IMR-90 (cell line): Measurements from ENCODE around the gene SLC17A5. TPM values are rescaled to one million over a fixed set of nuclear protein-coding genes. Genes with fewer than 3 reads are reported as not detected.

ENCODE experiments used
- ATAC-seq: fragments of 200-7000 bp; cut with Tn5 transposase; 2 replicates; pipeline ENCODE4 v1.9.1; 2020; ENCODE audit warnings: low read depth, mild to moderate bottlenecking, moderate library complexity
- BruUV-seq: library from RNA; stranded (reverse); fragments of 400-500 nt; replicated peaks from 2 replicates; lab custom pipeline; 2021; lab: Mats Ljungman, UMichigan
- CTCF ChIA-PET: fragments of 300-600 bp; formaldehyde crosslinking; extraction: SDS; loops from one replicate; lab custom pipeline; 2021; ENCODE audit warnings: antibody characterized with exemption; lab: Yijun Ruan, JAX
- POLR2A ChIA-PET: fragments of 300-600 bp; sonication (Branson Sonifier 250); formaldehyde crosslinking; loops from one replicate; lab custom pipeline; 2022; ENCODE audit warnings: antibody characterized with exemption; ENCODE audit not compliant: unreplicated experiment; lab: Charles Lee
- DNase-seq: peaks from one replicate; pipeline ENCODE4 v3.0.0; 2013
- H2AFZ ChIP-seq: replicated peaks from 2 replicates; pipeline ENCODE3; 2013; ENCODE audit warnings: low read length, mild to moderate bottlenecking; ENCODE audit not compliant: poor library complexity
- H2AK5ac ChIP-seq: 2 replicates; pipeline ENCODE4 v1.6.1; 2013; ENCODE audit warnings: low read depth, low read length, inconsistent platforms
- H2AK9ac ChIP-seq: replicated peaks from 2 replicates; pipeline ENCODE3; 2013; ENCODE audit warnings: mild to moderate bottlenecking, low read depth, low read length, moderate library complexity; ENCODE audit not compliant: poor library complexity
- H2BK120ac ChIP-seq: 2 replicates; pipeline ENCODE4 v1.6.1; 2013; ENCODE audit warnings: low read depth, low read length, inconsistent platforms
- H2BK15ac ChIP-seq: 3 replicates; pipeline ENCODE4 v1.6.1; 2013; ENCODE audit warnings: low read depth, low read length, inconsistent platforms
- H2BK20ac ChIP-seq: 2 replicates; pipeline ENCODE4 v1.6.1; 2013; ENCODE audit warnings: low read depth, mild to moderate bottlenecking, inconsistent platforms, low read length, moderate library complexity
- H2BK5ac ChIP-seq: 2 replicates; pipeline ENCODE4 v1.6.1; 2013; ENCODE audit warnings: mild to moderate bottlenecking, low read depth, low read length, inconsistent platforms; ENCODE audit not compliant: poor library complexity, severe bottlenecking
- H3K14ac ChIP-seq: replicated peaks from 2 replicates; pipeline ENCODE4 v1.6.1; 2013; ENCODE audit warnings: low read depth, low read length, inconsistent platforms
- H3K18ac ChIP-seq: 2 replicates; pipeline ENCODE4 v1.6.1; 2013; ENCODE audit warnings: low read depth, low read length, control low read depth
- H3K23ac ChIP-seq: 2 replicates; pipeline ENCODE4 v1.6.1; 2013; ENCODE audit warnings: low read depth, low read length, inconsistent platforms
- H3K27ac ChIP-seq: 2 replicates; pipeline ENCODE4 v1.5.1; 2013; ENCODE audit warnings: mild to moderate bottlenecking, control low read depth, low read length; ENCODE audit not compliant: insufficient read depth
- H3K27me3 ChIP-seq: 2 replicates; pipeline ENCODE4 v1.6.1; 2013; ENCODE audit warnings: low read length; ENCODE audit not compliant: control insufficient read depth, insufficient read depth
- H3K36me3 ChIP-seq: 2 replicates; pipeline ENCODE4 v1.6.1; 2013; ENCODE audit warnings: low read length, mixed read lengths; ENCODE audit not compliant: control insufficient read depth, insufficient read depth
- H3K4ac ChIP-seq: 2 replicates; pipeline ENCODE4 v1.6.1; 2013; ENCODE audit warnings: low read depth, low read length, inconsistent platforms
- H3K4me1 ChIP-seq: 2 replicates; pipeline ENCODE4 v1.6.1; 2013; ENCODE audit warnings: low read length, mixed read lengths; ENCODE audit not compliant: control insufficient read depth, insufficient read depth
- H3K4me2 ChIP-seq: 2 replicates; pipeline ENCODE4 v1.6.1; 2013; ENCODE audit warnings: low read depth, mild to moderate bottlenecking, control low read depth, low read length, moderate library complexity
- H3K4me3 ChIP-seq: 2 replicates; pipeline ENCODE4 v1.5.1; 2013; ENCODE audit warnings: low read depth, mild to moderate bottlenecking, control low read depth, low read length, moderate library complexity; ENCODE audit not compliant: insufficient read depth
- H3K56ac ChIP-seq: 2 replicates; pipeline ENCODE4 v1.6.1; 2013; ENCODE audit warnings: low read length, inconsistent platforms; ENCODE audit not compliant: insufficient read depth; ENCODE audit errors: extremely low read depth
- H3K79me1 ChIP-seq, 2 experiments: 2 replicates each; pipeline ENCODE4 v1.6.1; 2013; ENCODE audit warnings: low read length in 2 of 2, inconsistent platforms in 1 of 2, low read depth in 1 of 2
- H3K9ac ChIP-seq: 2 replicates; pipeline ENCODE4 v1.6.1; 2013; ENCODE audit warnings: low read depth, low read length, control low read depth
- H3K9me1 ChIP-seq: 2 replicates; pipeline ENCODE4 v1.6.1; 2013; ENCODE audit warnings: low read length, inconsistent platforms; ENCODE audit not compliant: insufficient read depth
- H3K9me3 ChIP-seq: 2 replicates; pipeline ENCODE4 v1.6.1; 2013; ENCODE audit warnings: low read length; ENCODE audit not compliant: control insufficient read depth, insufficient read depth
- H4K20me1 ChIP-seq: 2 replicates; pipeline ENCODE4 v1.6.1; 2013; ENCODE audit warnings: low read length, inconsistent platforms; ENCODE audit not compliant: insufficient read depth
- H4K5ac ChIP-seq: 2 replicates; pipeline ENCODE4 v1.6.1; 2013; ENCODE audit warnings: mild to moderate bottlenecking, low read depth, low read length, control low read depth
- H4K8ac ChIP-seq, 2 experiments: 2 replicates each; pipeline ENCODE4 v1.6.1; 2013; ENCODE audit warnings: low read depth in 2 of 2, low read length in 2 of 2, control low read depth in 1 of 2, inconsistent platforms in 1 of 2
- H4K91ac ChIP-seq: 2 replicates; pipeline ENCODE4 v1.6.1; 2013; ENCODE audit warnings: low read depth, low read length, inconsistent platforms; ENCODE audit not compliant: insufficient read depth
- BHLHE40 ChIP-seq: fragments of 150-350 bp; IDR thresholded peaks from 2 replicates; pipeline ENCODE4 v1.6.1; 2016; ENCODE audit warnings: mild to moderate bottlenecking, low read depth, low read length
- CEBPB ChIP-seq: IDR thresholded peaks from 2 replicates; pipeline ENCODE4 v1.6.1; 2012; ENCODE audit warnings: low read depth, low read length, improper control_type of control experiment
- CHD1 ChIP-seq: IDR thresholded peaks from 2 replicates; pipeline ENCODE4 v1.6.1; 2012; ENCODE audit warnings: low read depth, low read length, improper control_type of control experiment
- CTCF ChIP-seq: conservative IDR thresholded peaks from 2 replicates; pipeline ENCODE4 v1.5.1; 2012; ENCODE audit warnings: mild to moderate bottlenecking, low read depth, low read length, improper control_type of control experiment
- ELK1 ChIP-seq: fragments of 150-350 bp; IDR thresholded peaks from 2 replicates; pipeline ENCODE4 v1.6.1; 2016; ENCODE audit warnings: low read depth, mild to moderate bottlenecking, low read length, moderate library complexity, borderline replicate concordance
- FOS ChIP-seq: fragments of 150-350 bp; IDR thresholded peaks from 2 replicates; pipeline ENCODE4 v1.6.1; 2016; ENCODE audit warnings: low read depth, low read length
- MAFK ChIP-seq: IDR thresholded peaks from 2 replicates; pipeline ENCODE4 v1.6.1; 2012; ENCODE audit warnings: low read depth, low read length, improper control_type of control experiment
- MAZ ChIP-seq: IDR thresholded peaks from 2 replicates; pipeline ENCODE4 v1.6.1; 2012; ENCODE audit warnings: low read depth, mild to moderate bottlenecking, low read length, improper control_type of control experiment, moderate library complexity, borderline replicate concordance
- MXI1 ChIP-seq: IDR thresholded peaks from 2 replicates; pipeline ENCODE4 v1.6.1; 2012; ENCODE audit warnings: low read depth, mild to moderate bottlenecking, low read length, moderate library complexity, borderline replicate concordance
- NFE2L2 ChIP-seq: fragments of 150-350 bp; IDR thresholded peaks from 2 replicates; pipeline ENCODE4 v1.6.1; 2016; ENCODE audit warnings: low read depth, mild to moderate bottlenecking, low read length
- POLR2A ChIP-seq: IDR thresholded peaks from 2 replicates; pipeline ENCODE4 v1.6.1; 2012; ENCODE audit warnings: mild to moderate bottlenecking, low read depth, low read length
- RAD21 ChIP-seq: IDR thresholded peaks from 2 replicates; pipeline ENCODE4 v1.6.1; 2012; ENCODE audit warnings: low read length, improper control_type of control experiment
- RCOR1 ChIP-seq: IDR thresholded peaks from 2 replicates; pipeline ENCODE4 v1.6.1; 2012; ENCODE audit warnings: mild to moderate bottlenecking, low read length, improper control_type of control experiment; ENCODE audit not compliant: insufficient replicate concordance
- RFX5 ChIP-seq: IDR thresholded peaks from 2 replicates; pipeline ENCODE4 v1.8.0; 2012; ENCODE audit warnings: low read depth, mild to moderate bottlenecking, low read length, moderate library complexity
- SMC3 ChIP-seq: fragments of 150-350 bp; IDR thresholded peaks from 2 replicates; pipeline ENCODE4 v1.6.1; 2016; ENCODE audit warnings: low read depth, mild to moderate bottlenecking, antibody characterized with exemption, low read length, moderate library complexity
- USF2 ChIP-seq: fragments of 150-350 bp; IDR thresholded peaks from 2 replicates; pipeline ENCODE4 v1.6.1; 2017; ENCODE audit warnings: mild to moderate bottlenecking, antibody characterized with exemption, low read length, low read depth
- WGBS, 2 experiments: methylation state at CpG; one replicate each; pipeline versions ENCODE4 v1.1.5 to v1.1.7; 2013; ENCODE audit warnings: missing lambda C conversion rate in 2 of 2; ENCODE audit not compliant: insufficient read length in 1 of 2; ENCODE audit errors: extremely low coverage in 2 of 2; 5-methylcytosine and 5-hydroxymethylcytosine counted together
- dilution Hi-C: fragments of 300-500 bp; cut with HindIII; formaldehyde crosslinking; loops from one replicate; pipeline ENCODE4 v1.14.3; 2018; ENCODE audit warnings: low sequenced_read_pairs; ENCODE audit not compliant: unreplicated experiment
- in situ Hi-C: fragments of 300-500 bp; cut with MboI; formaldehyde crosslinking; loops from 3 replicates; pipeline ENCODE4 v1.14.3; 2019; ENCODE audit warnings: low sequenced_read_pairs, inconsistent platforms, mixed read lengths
- intact Hi-C: fragments of 100-400 bp; cut with micrococcal nuclease; formaldehyde crosslinking; loops from 2 replicates; pipeline ENCODE4 v1.10.0; 2022
- polyA plus RNA-seq, 3 experiments: library from polyadenylated mRNA; depleted of rRNA; stranded (reverse); fragments of >200 nt; gene quantifications; 2 replicates each; pipeline ENCODE4 v1.2.3, GENCODE V29; 2012; ENCODE audit warnings: low replicate concordance in 1 of 3
- total RNA-seq: library from RNA; depleted of rRNA; stranded (reverse); fragments of >200 nt; gene quantifications from 2 replicates; pipeline ENCODE4 v1.2.3, GENCODE V29; 2012

Gene SLC17A5
- total and polyA plus RNA-seq, 2 of the 4 experiments (the other 2 are of a cell fraction) = 20.8 to 27.2 TPM

- Histone ChIP-seq H3K9me1 (no peaks in the 10 kb centered on the region), H4K5ac (no peak overlapping the region), H2AK5ac (no peak overlapping the region), H3K23ac (no peak overlapping the region), H3K36me3 (peaks cover 10% of the 10 kb centered on the region), H3K4me1 (no peaks in the 10 kb centered on the region), H3K9me3 (no peaks in the 10 kb centered on the region), H2BK120ac (no peak overlapping the region), H3K79me1 (peaks cover under 1 to 2% of the 10 kb centered on the region in 2 experiments; a peak in 1 of 4 replicates), H3K27me3 (no peaks in the 10 kb centered on the region), H3K56ac (no peak overlapping the region), H3K18ac (no peak overlapping the region), H2AK9ac (no peak overlapping the region), H3K4ac (no peak overlapping the region), H4K20me1 (no peaks in the 10 kb centered on the region), H2BK15ac (no peak overlapping the region), H2BK20ac (no peak overlapping the region), H2AFZ (no peak overlapping the region), H3K4me2 (no peak overlapping the region), H3K14ac (no peak overlapping the region), H4K8ac (no peak overlapping the region), H4K91ac (no peak overlapping the region), H2BK5ac (no peak overlapping the region), H3K27ac (no peak overlapping the region), H3K9ac (no peak overlapping the region), H3K4me3 (no peak overlapping the region)
- no CpG with 5 or more reads among the region's 5 CpGs for WGBS, 2 experiments
- TF ChIP-seq NFE2L2 (no peak), MXI1 (no peak), ELK1 (no peak), USF2 (no peak), MAFK (no peak), CHD1 (no peak), CEBPB (no peak), POLR2A (no peak), RAD21 (no peak), RFX5 (no peak), BHLHE40 (no peak), FOS (no peak), SMC3 (no peak), MAZ (no peak), RCOR1 (no peak), CTCF (no peak)
- dilution Hi-C loops (loop anchor here (10.0 kb wide), 1 partner anchor 110 kb away; no protein-coding TSS in a partner anchor), in situ Hi-C loops (loop anchor here (25.0 kb wide), 1 partner anchor 317 kb away; no protein-coding TSS in a partner anchor), intact Hi-C loops (no loop called here)
- CTCF ChIA-PET = interaction anchor here (1.2 kb wide), 1 partner anchor 96 kb away, joined by 3 read pairs; no protein-coding TSS in a partner anchor
- no TSS peak for BruUV-seq
- DNase-seq = no peak
- no peak for ATAC-seq
- POLR2A ChIA-PET = no interaction called here
These were observed 49.3 kb downstream of the SLC17A5 start for GRCh38 chr6:73604461-73604860.
